HG02588 (cell line): ENCODE data around the gene VNN1.
"Not testable (repeated sequence)": the region's sequence is repeated elsewhere in the genome, so short reads cannot be mapped to it uniquely, and the experiment has no call there.

ENCODE experiments used
- ATAC-seq: cut with Tn5 transposase; IDR thresholded peaks from one replicate; pipeline ENCODE4 v1.9.1; 2021; ENCODE audit warnings: mild to moderate bottlenecking, moderate library complexity; ENCODE audit not compliant: unreplicated experiment

Gene VNN1

DNA sequence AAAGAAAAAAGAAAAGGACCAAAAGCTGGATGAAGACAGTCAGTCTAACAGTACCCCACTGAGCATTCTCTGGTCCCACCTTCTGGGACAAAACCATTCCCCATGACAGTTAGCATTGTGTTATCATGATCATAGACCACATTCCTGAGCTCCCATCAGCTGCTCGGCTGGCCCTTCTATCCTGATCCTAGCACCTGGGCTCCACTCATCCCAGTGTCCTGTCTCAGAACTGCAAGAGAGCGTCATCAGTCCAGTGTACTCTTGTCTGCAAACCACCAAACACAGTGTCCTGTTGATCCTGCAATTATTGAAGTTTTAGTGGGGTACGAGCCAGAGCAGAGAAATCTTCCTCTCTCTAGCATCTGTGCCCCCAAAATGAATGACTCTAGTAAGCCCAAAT lies 38.9 kb downstream of the VNN1 start:
- ATAC-seq, result no peak

DNA sequence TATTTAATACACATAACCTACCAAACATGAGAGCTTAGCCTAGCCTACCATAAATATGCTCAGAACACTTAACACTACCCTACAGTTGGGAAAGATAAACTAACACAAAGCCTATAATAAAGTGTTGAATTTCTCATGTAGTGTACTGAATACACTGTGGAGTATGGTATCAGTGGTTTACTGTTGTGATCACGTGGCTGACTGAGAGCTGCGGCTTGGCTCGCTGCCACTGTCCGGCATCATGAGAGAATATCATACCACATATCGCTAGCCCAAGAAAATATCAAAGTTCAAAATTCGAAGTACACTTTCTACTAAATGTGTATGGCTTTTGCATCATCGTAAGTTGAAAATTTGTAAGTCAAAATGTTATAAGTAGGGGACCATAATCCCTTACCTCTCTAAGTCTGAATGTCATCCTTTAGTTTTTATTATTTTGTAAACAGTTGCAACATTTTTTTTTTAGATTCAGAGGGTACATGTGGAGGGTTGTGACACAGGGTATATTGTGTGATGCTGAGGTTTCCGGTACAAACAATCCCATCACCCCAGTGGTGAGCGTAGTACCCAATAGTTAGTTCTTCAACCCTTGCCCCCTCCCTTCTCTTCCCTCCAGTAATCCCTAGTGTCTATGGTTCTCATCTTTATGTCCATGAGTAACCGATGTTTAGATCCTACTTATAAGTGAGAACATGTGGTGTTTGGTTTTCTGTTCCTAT lies 40.3 kb downstream of the VNN1 start:
- ATAC-seq, result no peak

DNA sequence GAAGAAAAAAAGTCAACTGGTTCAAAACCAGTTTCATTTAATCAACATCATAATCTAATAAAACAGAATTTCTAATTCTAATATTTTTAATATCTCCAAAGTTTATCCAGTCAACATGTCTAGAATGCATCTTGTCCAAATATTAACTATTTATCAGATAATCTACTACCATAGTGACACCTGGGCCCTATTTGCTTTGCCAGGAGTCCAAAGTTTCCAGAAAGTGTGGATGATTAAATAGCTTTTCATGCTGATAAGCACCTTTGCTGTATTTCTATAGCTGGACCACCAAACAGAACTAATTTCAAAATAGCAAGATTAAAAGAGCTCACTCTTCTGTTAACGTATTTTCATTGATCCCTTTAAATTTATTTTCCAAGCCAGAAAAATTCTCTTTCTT lies 42.6 kb downstream of the VNN1 start:
- ATAC-seq, result no peak

- peak; percentile 68 for ATAC-seq
Measured at GRCh38 chr6:132669690-132670291, 44.1 kb downstream of the VNN1 start.

- no peak for ATAC-seq
Measured at GRCh38 chr6:132666118-132666517, 47.7 kb downstream of the VNN1 start.

- ATAC-seq, result no peak
Measured at GRCh38 chr6:132664309-132665034, 49.4 kb downstream of the VNN1 start.

DNA sequence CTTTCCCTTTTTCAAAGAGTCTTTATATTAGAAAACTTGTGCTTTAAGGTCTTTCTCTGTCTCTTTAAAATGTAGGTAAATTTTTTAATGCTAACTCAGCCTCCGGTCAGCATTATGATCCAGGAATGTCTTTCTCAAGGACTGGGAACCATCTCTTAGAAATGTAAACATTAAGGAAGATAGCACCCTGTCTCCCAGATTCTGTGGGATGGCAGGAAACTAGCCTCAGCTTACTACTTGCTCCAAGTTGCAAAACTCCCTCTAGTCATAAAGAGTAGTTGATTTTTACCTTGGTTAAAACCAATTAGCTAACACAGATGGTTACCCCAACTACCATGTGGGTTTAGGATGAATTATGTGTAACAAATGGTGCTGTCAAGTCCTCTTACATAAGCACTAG lies 50.2 kb downstream of the VNN1 start:
- no peak for ATAC-seq

DNA sequence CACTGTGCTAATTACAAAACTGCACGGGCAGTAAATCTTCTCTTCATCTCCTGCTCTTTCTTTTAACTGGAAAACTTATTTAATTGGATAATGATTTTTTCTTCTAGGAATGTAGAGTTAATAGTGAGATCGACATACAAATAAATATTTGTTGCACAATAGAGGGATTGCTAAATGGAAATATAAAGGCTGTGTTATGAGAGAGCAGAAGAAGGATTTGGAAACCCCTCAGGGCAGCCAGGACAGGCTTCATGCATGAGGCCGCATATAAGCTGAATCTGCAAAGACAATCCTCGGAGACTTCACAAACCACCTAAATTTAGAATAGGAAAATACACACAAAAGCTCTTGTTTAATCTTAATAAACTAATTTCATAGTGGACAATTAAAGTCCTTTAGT lies 51.9 kb downstream of the VNN1 start:
- no peak for ATAC-seq

- ATAC-seq, result no peak
Measured at GRCh38 chr6:132659082-132659481, 54.8 kb downstream of the VNN1 start, which contains the start of gene TAAR1. Gene TAAR1 (minus strand): TSS chr6:132659182. CDS start chr6:132646003, 13,179 bp downstream.

DNA sequence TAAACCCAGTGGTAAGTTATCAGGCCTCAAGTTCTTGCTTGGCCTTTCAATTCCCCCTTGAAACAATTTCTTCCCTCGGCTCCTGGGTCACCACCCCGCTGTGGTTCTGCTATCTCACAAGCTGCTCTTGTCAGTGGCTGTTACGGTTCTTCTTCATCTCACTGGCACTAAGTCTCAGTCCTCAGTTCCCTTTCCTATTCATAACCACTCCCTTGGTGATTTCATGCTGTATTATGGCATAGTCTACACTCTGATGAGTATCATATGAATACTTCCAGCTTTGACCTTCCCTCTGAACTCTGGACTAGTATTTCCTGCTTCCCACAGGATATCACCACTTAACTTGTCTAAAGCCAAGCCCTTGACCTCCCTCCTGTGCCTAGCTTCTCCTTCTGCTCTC lies 62.8 kb downstream of the VNN1 start:
- no peak for ATAC-seq

- ATAC-seq, result no peak
Measured at GRCh38 chr6:132650429-132650828, 63.4 kb downstream of the VNN1 start.

DNA sequence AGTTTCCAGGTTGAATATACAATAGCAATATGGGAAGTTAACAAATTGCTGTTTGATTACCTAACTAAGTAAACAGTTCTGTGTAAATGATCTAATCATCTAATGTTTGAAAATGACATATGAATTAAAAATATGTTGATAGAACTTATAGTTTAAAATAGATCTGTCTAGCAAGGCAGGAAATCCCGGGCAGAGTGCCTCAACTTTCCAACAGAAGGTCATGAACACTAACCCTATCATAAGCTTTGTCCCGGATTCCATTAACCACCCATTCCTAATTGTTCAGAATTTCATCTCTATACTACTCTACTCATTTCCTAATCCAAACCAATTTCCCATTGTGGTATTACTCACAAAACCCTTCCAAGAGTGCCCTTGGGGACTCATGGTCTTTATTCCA lies 65.0 kb downstream of the VNN1 start:
- no peak for ATAC-seq

GRCh38 chr6:132648356-132648755 lies 65.5 kb downstream of the VNN1 start:
- peak; percentile 85 for ATAC-seq

DNA sequence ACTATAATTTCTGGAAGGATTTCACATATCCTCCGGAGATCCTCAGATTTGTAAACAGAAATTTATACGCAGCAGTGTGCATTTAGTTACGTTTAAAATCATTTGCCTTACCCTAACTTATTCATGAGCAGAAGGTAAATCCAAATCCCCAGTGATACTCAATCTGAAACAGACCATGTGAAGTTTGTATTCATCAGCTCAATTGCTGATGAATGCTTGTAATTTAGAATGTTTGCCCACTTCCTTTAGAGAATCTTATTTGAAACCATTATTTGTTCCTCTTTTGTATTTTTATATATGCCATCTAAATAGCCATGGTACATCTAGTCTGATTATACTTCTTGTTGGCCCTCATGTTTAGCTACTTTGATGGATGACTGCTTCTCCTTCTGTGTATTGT lies 70.3 kb downstream of the VNN1 start:
- ATAC-seq, result no peak

DNA sequence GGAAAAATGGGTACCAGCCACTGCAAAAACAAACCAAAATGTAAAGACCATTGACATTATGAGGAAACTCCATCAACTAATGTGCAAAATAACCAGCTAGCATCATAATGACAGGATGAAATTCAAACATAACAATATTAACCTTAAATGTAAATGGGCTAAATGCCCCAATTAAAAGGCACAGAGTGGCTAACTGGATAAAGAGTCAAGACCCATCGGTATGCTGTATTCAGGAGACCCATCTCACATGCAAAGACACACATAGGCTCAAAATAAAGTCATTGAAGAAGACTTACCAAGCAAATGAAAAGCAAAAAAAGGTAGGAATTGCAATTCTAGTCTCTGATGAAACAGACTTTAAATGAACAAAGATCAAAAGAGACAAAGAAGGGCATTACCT lies 76.7 kb downstream of the VNN1 start:
- ATAC-seq, result not testable (repeated sequence)

- ATAC-seq, result not testable (repeated sequence)
Measured at GRCh38 chr6:132635906-132636305, 77.9 kb downstream of the VNN1 start.

GRCh38 chr6:132635288-132635687 lies 78.6 kb downstream of the VNN1 start:
- ATAC-seq, result not testable (repeated sequence)

DNA sequence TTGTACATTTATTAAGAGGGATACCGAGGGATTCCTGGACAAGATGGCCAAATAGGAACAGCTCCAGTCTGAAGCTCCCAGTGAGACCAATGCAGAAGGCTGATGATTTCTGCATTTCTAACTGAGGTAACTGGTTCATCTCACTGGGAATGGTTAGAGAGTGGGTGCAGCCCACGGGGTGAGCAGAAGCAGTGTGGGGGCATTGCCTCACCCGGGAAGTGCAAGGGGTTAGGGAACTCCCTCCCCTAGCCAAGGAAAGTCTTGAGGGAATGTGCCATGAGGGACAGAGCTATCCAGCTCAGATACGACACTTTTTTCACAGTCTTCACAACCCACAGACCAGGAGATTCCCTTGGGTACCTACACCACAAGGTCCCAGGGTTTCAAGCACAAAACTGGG lies 79.1 kb downstream of the VNN1 start:
- ATAC-seq, result no peak

DNA sequence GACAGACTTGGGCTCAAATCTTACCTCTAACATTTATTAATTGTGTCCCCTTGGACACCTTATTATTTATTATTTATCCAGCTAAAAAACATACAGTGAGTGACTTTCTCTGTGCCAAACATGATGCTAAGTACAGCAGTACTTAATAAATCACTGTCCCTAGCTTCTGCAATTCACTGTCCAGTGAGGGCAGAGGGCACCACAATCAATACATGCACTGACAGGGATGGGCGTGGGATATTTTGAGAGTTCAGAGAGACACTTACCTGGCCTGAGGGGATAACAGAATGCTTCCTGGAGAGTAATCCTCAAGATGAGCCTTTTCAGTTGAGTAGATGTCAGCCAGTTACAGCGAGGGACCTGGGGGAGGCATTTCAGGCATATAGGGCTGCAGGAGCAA lies 80.5 kb downstream of the VNN1 start:
- ATAC-seq, result no peak
